22Rv1 (cell line): ENCODE measurements around the gene SEMA3C.

Experiments
- ZFX ChIP-seq: fragments of 450-650 bp; IDR thresholded peaks from 2 replicates; pipeline ENCODE4 v1.6.1; 2017; ENCODE audit warnings: antibody characterized with exemption, borderline replicate concordance
- TF ChIP-seq, protein P1 (sequence below): fragments of 450-650 bp; IDR thresholded peaks from 2 replicates; pipeline ENCODE4 v1.5.1; 2017; ENCODE audit warnings: mild to moderate bottlenecking

GRCh38 chr7:80827239-80827633 lies 91.6 kb downstream of the SEMA3C start:
- TF ChIP-seq, protein P1, sequence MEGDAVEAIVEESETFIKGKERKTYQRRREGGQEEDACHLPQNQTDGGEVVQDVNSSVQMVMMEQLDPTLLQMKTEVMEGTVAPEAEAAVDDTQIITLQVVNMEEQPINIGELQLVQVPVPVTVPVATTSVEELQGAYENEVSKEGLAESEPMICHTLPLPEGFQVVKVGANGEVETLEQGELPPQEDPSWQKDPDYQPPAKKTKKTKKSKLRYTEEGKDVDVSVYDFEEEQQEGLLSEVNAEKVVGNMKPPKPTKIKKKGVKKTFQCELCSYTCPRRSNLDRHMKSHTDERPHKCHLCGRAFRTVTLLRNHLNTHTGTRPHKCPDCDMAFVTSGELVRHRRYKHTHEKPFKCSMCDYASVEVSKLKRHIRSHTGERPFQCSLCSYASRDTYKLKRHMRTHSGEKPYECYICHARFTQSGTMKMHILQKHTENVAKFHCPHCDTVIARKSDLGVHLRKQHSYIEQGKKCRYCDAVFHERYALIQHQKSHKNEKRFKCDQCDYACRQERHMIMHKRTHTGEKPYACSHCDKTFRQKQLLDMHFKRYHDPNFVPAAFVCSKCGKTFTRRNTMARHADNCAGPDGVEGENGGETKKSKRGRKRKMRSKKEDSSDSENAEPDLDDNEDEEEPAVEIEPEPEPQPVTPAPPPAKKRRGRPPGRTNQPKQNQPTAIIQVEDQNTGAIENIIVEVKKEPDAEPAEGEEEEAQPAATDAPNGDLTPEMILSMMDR = no peak
- TF ChIP-seq ZFX = no peak
